HepG2 (cell line): ENCODE measurements around the gene SNX18. TPM values are rescaled to one million over a fixed set of nuclear protein-coding genes. Genes with fewer than 3 reads are reported as not detected.

ENCODE experiments used
- ATAC-seq: fragments of 200-7000 bp; cut with Tn5 transposase; 3 replicates; pipeline ENCODE4 v1.9.1; 2020; ENCODE audit warnings: mild to moderate bottlenecking, moderate library complexity
- BruUV-seq: library from RNA; stranded (reverse); fragments of 400-500 nt; replicated peaks from 2 replicates; lab custom pipeline; 2021; lab: Mats Ljungman, UMichigan
- CTCF ChIA-PET: fragments of 300-600 bp; formaldehyde crosslinking; extraction: SDS; loops from one replicate; lab custom pipeline; 2021; ENCODE audit warnings: low total read pairs, inconsistent platforms, low intra/inter-chr PET ratio; lab: Yijun Ruan, JAX
- POLR2A ChIA-PET: fragments of 350-600 bp; sonication (Branson Sonifier 250); formaldehyde crosslinking; loops from one replicate; lab custom pipeline; 2020; ENCODE audit warnings: antibody characterized with exemption, inconsistent platforms; lab: Yijun Ruan, JAX
- DNase-seq: peaks from one replicate; pipeline ENCODE4 v3.0.0-alpha.2; 2015; ENCODE audit warnings: low spot score
- FAIRE-seq: peaks from 3 replicates; lab custom pipeline; 2011; peaks lifted over from hg19 to GRCh38; lab: Jason Lieb, UNC
- H2AFZ ChIP-seq: one replicate; pipeline ENCODE4 v1.6.1; 2011; ENCODE audit warnings: low read length, inconsistent platforms
- H3K27ac ChIP-seq: fragments of 300-600 bp; 3 replicates; pipeline ENCODE4 v1.8.0; 2011; ENCODE audit warnings: mixed run types, mild to moderate bottlenecking, mixed read lengths, low read length, inconsistent platforms; ENCODE audit not compliant: insufficient read depth; ENCODE audit errors: extremely low read length
- H3K27me3 ChIP-seq, 2 experiments: fragments of 200-600 bp in 1 of 2; 2 replicates in 1 of 2; 3 replicates in 1 of 2; pipeline versions ENCODE4 v1.6.0 to v1.8.0; 2011; ENCODE audit warnings: low read length in 2 of 2, mild to moderate bottlenecking in 2 of 2, moderate library complexity in 2 of 2, inconsistent platforms in 1 of 2; ENCODE audit not compliant: insufficient read depth in 2 of 2, control insufficient read depth in 1 of 2
- H3K36me3 ChIP-seq, 2 experiments: fragments of 200-600 bp in 1 of 2; replicated peaks in 1 of 2; 2 replicates in 1 of 2; 3 replicates in 1 of 2; pipeline versions ENCODE4 v1.5.1 to v1.8.0; 2011; ENCODE audit warnings: low read length in 2 of 2, inconsistent platforms in 1 of 2; ENCODE audit not compliant: insufficient read depth in 2 of 2, control insufficient read depth in 1 of 2
- H3K4me1 ChIP-seq: 2 replicates; pipeline ENCODE4 v1.5.1; 2012; ENCODE audit warnings: low read length, inconsistent platforms; ENCODE audit not compliant: insufficient read depth
- H3K4me2 ChIP-seq: 2 replicates; pipeline ENCODE4 v1.6.0; 2011; ENCODE audit warnings: low read depth, low read length, inconsistent platforms
- H3K4me3 ChIP-seq, 3 experiments: fragments of 200-600 bp in 1 of 3; sonication (generic), shearing (Covaris generic) in 1 of 3; replicated peaks in 1 of 3; 2 replicates each; pipeline ENCODE4 v1.5.1; 2011 to 2016; ENCODE audit warnings: low read length in 3 of 3, inconsistent platforms in 2 of 3, low read depth in 2 of 3, mild to moderate bottlenecking in 2 of 3, control low read depth in 1 of 3, mixed read lengths in 1 of 3; ENCODE audit not compliant: insufficient read depth in 1 of 3
- H3K79me2 ChIP-seq: one replicate; pipeline ENCODE4 v1.6.1; 2011; ENCODE audit warnings: low read length, inconsistent platforms; ENCODE audit not compliant: insufficient read depth
- H3K9ac ChIP-seq: 2 replicates; pipeline ENCODE4 v1.6.0; 2011; ENCODE audit warnings: mild to moderate bottlenecking, low read depth, low read length, inconsistent platforms; ENCODE audit not compliant: insufficient read depth
- H3K9me3 ChIP-seq: 2 replicates; pipeline ENCODE4 v1.5.1; 2012; ENCODE audit warnings: mild to moderate bottlenecking, low read length
- H4K20me1 ChIP-seq: 2 replicates; pipeline ENCODE4 v1.6.0; 2011; ENCODE audit warnings: inconsistent platforms, mild to moderate bottlenecking, low read length, moderate library complexity; ENCODE audit not compliant: insufficient read depth
- DMAP1 ChIP-seq: IDR thresholded peaks from 2 replicates; pipeline ENCODE4 v1.6.1; 2016
- ZBTB33 ChIP-seq: sonication (generic); formaldehyde crosslinking; IDR thresholded peaks from 2 replicates; pipeline ENCODE4 v1.4.0; 2020; ENCODE audit warnings: missing genetic modification reagents
- ZNF639 ChIP-seq: conservative IDR thresholded peaks from 2 replicates; pipeline ENCODE4 v1.6.1; 2018; ENCODE audit warnings: missing genetic modification reagents
- WGBS: methylation state at CpG from one replicate; pipeline ENCODE4 v1.1.6; 2017; ENCODE audit warnings: low lambda C conversion rate; 5-methylcytosine and 5-hydroxymethylcytosine counted together
- in situ Hi-C: cut with HindIII; loops from 2 replicates; pipeline ENCODE4 v1.10.0; 2017; ENCODE audit warnings: low pct_unique_long_range_greater_than_20kb; ENCODE audit not compliant: extremely low pct_ligation_motif_present
- intact Hi-C: fragments of 100-400 bp; cut with micrococcal nuclease; formaldehyde crosslinking; loops from one replicate; pipeline ENCODE4 v1.10.0; 2022; ENCODE audit not compliant: unreplicated experiment
- polyA plus RNA-seq, 8 experiments: library from polyadenylated mRNA; depleted of rRNA in 3 of 8; stranded (reverse) in 7 of 8; unstranded in 1 of 8; fragments of >200 nt; fragmentation: Illumina TruSeq in 4 of 8; extraction: Trizol in 4 of 8; gene quantifications; 2 replicates each; pipeline versions ENCODE4 v1.2.1 to v1.2.3, GENCODE V29; 2011 to 2016; ENCODE audit warnings: low read depth in 4 of 8, missing spikeins in 1 of 8, mixed read lengths in 1 of 8; ENCODE audit not compliant: insufficient read depth in 1 of 8
- total RNA-seq, 5 experiments: library from RNA; depleted of rRNA; stranded (reverse); fragments of >200 nt; fragmentation: Illumina TruSeq; extraction: Trizol; gene quantifications; 2 replicates each; pipeline ENCODE4 v1.2.3, GENCODE V29; 2016; ENCODE audit warnings: low read depth in 1 of 5

Gene SNX18
- total and polyA plus RNA-seq, 2 of the 13 experiments (the other 11 are each of a cell fraction or from before 2014, with no cell fraction given), result 2.3 to 6.2 TPM

- TF ChIP-seq ZNF639, result no peak
- TF ChIP-seq, all 625 proteins: peak for 30
These were observed 723 bp downstream of the SNX18 start (continued) for GRCh38 chr5:54518146-54518817.

GRCh38 chr5:54518818-54519508 lies 1.4 kb downstream of the SNX18 start:
- ATAC-seq, result no peak
- H3K9me3 ChIP-seq, result no peaks in the 10 kb centered on the region
- no peak overlapping the region for H2AFZ ChIP-seq
- no peak for FAIRE-seq
- H3K4me1 ChIP-seq, result peaks cover 41% of the 10 kb centered on the region
- no peak overlapping the region for H3K27ac ChIP-seq
- ChIA-PET CTCF (no interaction called here), POLR2A (interaction anchor here (1.3 kb wide), 1 partner anchor 8 kb away, joined by 3 read pairs; no protein-coding TSS in a partner anchor)
- H3K4me2 ChIP-seq, result peak overlapping the region; percentile 82
- H3K27me3 ChIP-seq, result no peaks in the 10 kb centered on the region
- 0 out of 2 replicates have a peak, but pooled peaks cover 5% of the 10 kb centered on the region for H4K20me1 ChIP-seq
- in situ Hi-C loops, result loop anchor here (5.0 to 25.0 kb wide), 2 partner anchors 333 to 643 kb away; partner anchors contain the start of genes CDC20B and GPX8
- H3K9ac ChIP-seq, result peak overlapping the region; percentile 89; the same call in 1 of the 2 replicates
- no peaks in the 10 kb centered on the region for H3K36me3 ChIP-seq
- TF ChIP-seq ZBTB33 (CRISPR knock-in tag) (0 out of 2 replicates have a peak, but pooled peaks have one; percentile 35), DMAP1 (no peak)
- H3K79me2 ChIP-seq, result peaks cover 19% of the 10 kb centered on the region
- DNase-seq, result no peak
- peak overlapping the region in 2 of 3 experiments; percentile 60 to 84; a peak in 3 of 6 replicates for H3K4me3 ChIP-seq
- intact Hi-C loops, result loop anchor here (10.0 kb wide), 1 partner anchor 626 kb away; no protein-coding TSS in a partner anchor
- WGBS, result 97% methylated on average over 50 of the region's 50 CpGs
- BruUV-seq, result no TSS peak
